ENCODE measurements around the gene TRPV4. TPM values are rescaled to one million over a fixed set of nuclear protein-coding genes. Genes with fewer than 3 reads are reported as not detected.

The TRPV4 gene
- total and polyA plus RNA-seq, 7 donors: 0.03 to 0.11 (median 0.07) TPM; not detected in 1

GRCh38 chr12:109739747-109740693, 93.2 kb downstream of the TRPV4 start:
- 59 to 67% (median 61%) methylated on average over 18 of the region's 18 CpGs for WGBS, 3 donors
- DNase-seq (peak; percentile 12 to 39), ATAC-seq (no peak)
- intact Hi-C loops (cut with DNase I): no loop called here
- Histone ChIP-seq H3K27ac (no peak overlapping the region), H3K4me1 (no peaks in the 10 kb centered on the region), H3K36me3 (ENCODE audit: insufficient read depth in 1 of 2, low read depth in 1 of 2) (no peaks in the 10 kb centered on the region), H3K27me3 (ENCODE audit: insufficient read depth in 3 of 3, low read length in 2 of 3) (no peaks in the 10 kb centered on the region), H3K9me3 (no peaks in the 10 kb centered on the region), H3K4me3 (no peak overlapping the region)
- TF ChIP-seq CTCF (IDR thresholded peaks at IDR 0.05): no peak

- 88 to 92% (median 90%) methylated on average over 6 of the region's 6 CpGs for WGBS, 3 donors
- no peak overlapping the region for H3K27ac ChIP-seq
- DNase-seq (peak; percentile 9 to 41), ATAC-seq (no peak)
- H3K4me3 ChIP-seq: no peak overlapping the region
- intact Hi-C loops (cut with DNase I): no loop called here
- no peak for TF ChIP-seq CTCF (IDR thresholded peaks at IDR 0.05)
- H3K9me3 ChIP-seq: no peaks in the 10 kb centered on the region
- H3K36me3 ChIP-seq (ENCODE audit: insufficient read depth in 1 of 2, low read depth in 1 of 2): no peaks in the 10 kb centered on the region
- no peaks in the 10 kb centered on the region for H3K4me1 ChIP-seq
- H3K27me3 ChIP-seq (ENCODE audit: insufficient read depth in 3 of 3, low read length in 2 of 3): no peaks in the 10 kb centered on the region
These were observed 94.1 kb downstream of the TRPV4 start for GRCh38 chr12:109738878-109739665.

- no peaks in the 10 kb centered on the region for H3K27me3 ChIP-seq (ENCODE audit: insufficient read depth in 3 of 3, low read length in 2 of 3)
- no peaks in the 10 kb centered on the region for H3K36me3 ChIP-seq (ENCODE audit: insufficient read depth in 1 of 2, low read depth in 1 of 2)
- ATAC-seq (no peak), DNase-seq (peak; percentile 2 to 4)
- H3K27ac ChIP-seq: no peak overlapping the region
- H3K4me1 ChIP-seq: no peaks in the 10 kb centered on the region
- H3K4me3 ChIP-seq: no peak overlapping the region
- no peaks in the 10 kb centered on the region for H3K9me3 ChIP-seq
- intact Hi-C loops (cut with DNase I): no loop called here
- WGBS, 3 donors: 61 to 82% (median 71%) methylated on average over 4 of the region's 4 CpGs
- TF ChIP-seq CTCF (IDR thresholded peaks at IDR 0.05): no peak
These were observed 95.0 kb downstream of the TRPV4 start for GRCh38 chr12:109738209-109738608.

GRCh38 chr12:109737631-109738030, 95.6 kb downstream of the TRPV4 start:
- H3K27me3 ChIP-seq (ENCODE audit: insufficient read depth in 3 of 3, low read length in 2 of 3): no peaks in the 10 kb centered on the region
- ATAC-seq (no peak), DNase-seq (peak in 1 of 2 donors; percentile 12)
- H3K4me3 ChIP-seq: no peak overlapping the region
- no peaks in the 10 kb centered on the region for H3K9me3 ChIP-seq
- no peak for TF ChIP-seq CTCF (IDR thresholded peaks at IDR 0.05)
- H3K4me1 ChIP-seq: no peaks in the 10 kb centered on the region
- intact Hi-C loops (cut with DNase I): no loop called here
- no peaks in the 10 kb centered on the region for H3K36me3 ChIP-seq (ENCODE audit: insufficient read depth in 1 of 2, low read depth in 1 of 2)
- WGBS, 3 donors: 75 to 95% (median 80%) methylated on average over 7 of the region's 7 CpGs
- H3K27ac ChIP-seq: no peak overlapping the region
